ENCODE data around the gene TBC1D9. TPM values are rescaled to one million over a fixed set of nuclear protein-coding genes. Genes with fewer than 3 reads are reported as not detected.

The TBC1D9 gene
- total RNA-seq, 1 donor from 2014 or later: 34.1 TPM

DNA sequence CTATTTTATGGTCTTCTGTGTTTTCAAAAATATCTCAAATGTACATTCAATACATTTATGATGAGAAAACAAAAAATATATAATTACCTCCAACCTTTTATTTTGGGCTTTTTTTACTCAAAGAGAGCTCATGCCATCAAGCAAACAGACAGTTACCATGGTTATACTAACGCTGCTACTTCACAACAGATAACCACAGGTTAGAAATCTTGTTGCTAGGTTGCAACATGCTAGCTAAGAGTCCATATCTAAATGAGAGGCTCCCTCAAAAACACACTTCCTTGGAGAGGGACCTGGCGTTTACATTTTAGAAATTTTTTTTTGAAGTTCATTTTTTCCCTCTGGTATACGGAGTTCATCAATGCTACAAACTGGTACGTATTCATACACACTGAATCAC lies 44.3 kb downstream of the TBC1D9 start:
- Mint-ChIP-seq H3K4me1 (ENCODE audit: unreplicated experiment) (peaks cover 14% of the 10 kb centered on the region), H3K27ac (no peak overlapping the region), H3K36me3 (peaks cover 15% of the 10 kb centered on the region), H3K4me3 (no peak overlapping the region), H3K27me3 (no peaks in the 10 kb centered on the region), H3K9me3 (no peaks in the 10 kb centered on the region)
- TF ChIP-seq, protein P1, sequence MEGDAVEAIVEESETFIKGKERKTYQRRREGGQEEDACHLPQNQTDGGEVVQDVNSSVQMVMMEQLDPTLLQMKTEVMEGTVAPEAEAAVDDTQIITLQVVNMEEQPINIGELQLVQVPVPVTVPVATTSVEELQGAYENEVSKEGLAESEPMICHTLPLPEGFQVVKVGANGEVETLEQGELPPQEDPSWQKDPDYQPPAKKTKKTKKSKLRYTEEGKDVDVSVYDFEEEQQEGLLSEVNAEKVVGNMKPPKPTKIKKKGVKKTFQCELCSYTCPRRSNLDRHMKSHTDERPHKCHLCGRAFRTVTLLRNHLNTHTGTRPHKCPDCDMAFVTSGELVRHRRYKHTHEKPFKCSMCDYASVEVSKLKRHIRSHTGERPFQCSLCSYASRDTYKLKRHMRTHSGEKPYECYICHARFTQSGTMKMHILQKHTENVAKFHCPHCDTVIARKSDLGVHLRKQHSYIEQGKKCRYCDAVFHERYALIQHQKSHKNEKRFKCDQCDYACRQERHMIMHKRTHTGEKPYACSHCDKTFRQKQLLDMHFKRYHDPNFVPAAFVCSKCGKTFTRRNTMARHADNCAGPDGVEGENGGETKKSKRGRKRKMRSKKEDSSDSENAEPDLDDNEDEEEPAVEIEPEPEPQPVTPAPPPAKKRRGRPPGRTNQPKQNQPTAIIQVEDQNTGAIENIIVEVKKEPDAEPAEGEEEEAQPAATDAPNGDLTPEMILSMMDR (conservative IDR thresholded peaks at IDR 0.05): no peak
- DNase-seq (ENCODE audit: extremely low spot score, unreplicated experiment): no peak

DNA sequence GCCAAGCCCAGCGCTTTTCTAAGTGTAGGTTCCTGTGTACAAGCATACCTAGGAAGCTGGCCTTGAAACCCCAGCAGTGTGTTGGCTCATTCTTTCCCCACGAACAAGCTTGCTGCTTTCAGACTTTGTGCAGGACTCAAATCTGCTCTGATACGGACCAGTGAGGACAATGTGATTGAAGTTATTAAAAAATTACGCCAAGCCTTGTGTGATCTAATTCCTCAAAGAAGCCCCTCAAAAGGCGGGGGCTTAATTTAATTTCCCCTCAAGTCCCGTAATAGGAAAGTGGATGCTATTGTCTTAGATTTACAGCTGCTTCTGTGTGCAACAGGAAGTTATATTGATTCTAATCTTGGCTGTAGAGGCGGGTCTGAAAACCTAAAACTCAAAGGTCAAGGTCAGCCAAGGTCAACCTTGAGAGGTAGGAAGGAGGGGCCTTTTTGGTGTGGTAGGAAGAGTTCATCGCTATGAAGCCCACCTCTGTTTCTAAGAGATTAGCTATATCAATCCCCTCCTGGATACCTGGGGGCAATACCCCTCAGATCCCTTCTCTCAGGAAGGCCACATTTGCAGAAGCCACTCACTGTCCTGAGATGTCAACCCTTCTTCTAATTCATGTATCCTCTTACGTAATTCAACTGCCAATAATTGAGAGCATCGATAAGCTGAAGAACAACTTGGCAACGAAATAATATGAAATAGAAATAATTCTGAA lies 45.1 kb downstream of the TBC1D9 start:
- Mint-ChIP-seq H3K27me3 (no peaks in the 10 kb centered on the region), H3K36me3 (peaks cover 15% of the 10 kb centered on the region), H3K4me1 (ENCODE audit: unreplicated experiment) (peaks cover 11% of the 10 kb centered on the region), H3K27ac (no peak overlapping the region), H3K9me3 (no peaks in the 10 kb centered on the region), H3K4me3 (no peak overlapping the region)
- TF ChIP-seq, protein P1 (conservative IDR thresholded peaks at IDR 0.05): no peak
- no peak for DNase-seq (ENCODE audit: extremely low spot score, unreplicated experiment)

DNA sequence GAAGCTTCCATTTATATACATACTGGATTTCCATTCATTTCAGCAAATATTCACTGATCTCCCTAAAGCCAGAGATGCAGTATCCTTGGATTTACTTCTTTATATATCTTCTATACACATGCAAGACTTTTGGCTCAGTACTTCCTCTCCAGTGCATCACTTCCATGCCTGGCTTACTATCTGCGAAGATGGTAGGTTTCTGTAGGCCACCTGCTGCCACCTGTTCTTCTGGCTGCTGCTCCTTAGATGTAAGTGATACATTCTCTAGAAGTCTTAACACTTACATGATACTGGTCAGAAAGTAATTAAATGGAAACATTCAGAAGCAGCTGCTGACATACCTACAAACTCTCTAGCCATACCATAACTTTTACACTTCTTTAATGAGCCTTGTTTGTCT lies 48.9 kb downstream of the TBC1D9 start:
- H3K9me3 Mint-ChIP-seq: no peaks in the 10 kb centered on the region
- H3K27ac Mint-ChIP-seq: no peak overlapping the region
- no peak for DNase-seq (ENCODE audit: extremely low spot score, unreplicated experiment)
- peaks cover 15% of the 10 kb centered on the region for H3K36me3 Mint-ChIP-seq
- H3K27me3 Mint-ChIP-seq: no peaks in the 10 kb centered on the region
- no peak overlapping the region for H3K4me3 Mint-ChIP-seq
- H3K4me1 Mint-ChIP-seq (ENCODE audit: unreplicated experiment): peaks cover 15% of the 10 kb centered on the region
- TF ChIP-seq, protein P1 (conservative IDR thresholded peaks at IDR 0.05): no peak

DNA sequence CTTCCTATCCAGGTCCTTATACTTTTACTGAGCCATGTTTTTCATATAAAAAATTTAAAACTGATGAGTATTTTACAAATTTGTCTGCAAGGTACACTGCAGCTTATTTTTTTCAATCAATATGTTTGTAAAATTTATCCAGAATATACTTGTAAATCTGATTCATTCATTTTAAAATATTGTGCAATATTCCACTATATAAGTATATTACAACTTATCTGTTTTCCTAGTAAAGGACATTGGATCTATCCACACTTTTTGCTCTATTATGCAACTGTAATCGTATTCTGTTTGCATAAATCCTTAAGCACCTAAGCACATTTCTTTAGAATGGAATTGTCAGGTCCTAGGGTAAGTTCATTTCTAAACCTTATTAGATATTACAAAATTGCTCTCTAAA lies 49.5 kb downstream of the TBC1D9 start:
- Mint-ChIP-seq H3K4me3 (no peak overlapping the region), H3K36me3 (peaks cover 17% of the 10 kb centered on the region), H3K27me3 (no peaks in the 10 kb centered on the region), H3K27ac (no peak overlapping the region), H3K4me1 (ENCODE audit: unreplicated experiment) (peaks cover 19% of the 10 kb centered on the region), H3K9me3 (no peaks in the 10 kb centered on the region)
- TF ChIP-seq, protein P1 (conservative IDR thresholded peaks at IDR 0.05): no peak
- no peak for DNase-seq (ENCODE audit: extremely low spot score, unreplicated experiment)

DNA sequence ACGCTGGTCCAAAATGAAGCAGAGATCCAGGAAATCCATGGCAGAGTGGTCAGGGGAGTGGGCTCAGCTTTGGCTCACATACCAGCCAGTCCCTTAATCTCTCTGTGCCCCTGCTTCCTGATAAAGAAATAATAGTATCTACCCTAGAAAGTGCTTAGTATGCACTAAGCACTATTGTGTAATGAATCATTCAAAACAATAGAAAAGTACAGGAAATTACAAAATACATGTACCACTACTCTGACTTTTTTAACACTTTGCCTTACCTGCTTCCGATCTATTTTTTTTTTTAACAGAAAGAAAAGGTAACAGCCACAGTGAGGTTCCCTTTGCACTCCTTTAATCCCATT lies 49.9 kb downstream of the TBC1D9 start:
- TF ChIP-seq, protein P1 (conservative IDR thresholded peaks at IDR 0.05): no peak
- Mint-ChIP-seq H3K36me3 (peaks cover 17% of the 10 kb centered on the region), H3K27me3 (no peaks in the 10 kb centered on the region), H3K27ac (no peak overlapping the region), H3K9me3 (no peaks in the 10 kb centered on the region), H3K4me1 (ENCODE audit: unreplicated experiment) (peaks cover 19% of the 10 kb centered on the region), H3K4me3 (no peak overlapping the region)
- no peak for DNase-seq (ENCODE audit: extremely low spot score, unreplicated experiment)
